GM15510 (cell line): ENCODE measurements around the gene FAM107A.

ENCODE experiments used
- POLR2A ChIP-seq: IDR thresholded peaks from 3 replicates; pipeline ENCODE4 v1.6.1; 2011; ENCODE audit warnings: borderline replicate concordance; ENCODE audit not compliant: insufficient read length; ENCODE audit errors: extremely low read depth

The FAM107A gene

GRCh38 chr3:58537412-58538301, 39.5 kb downstream of the FAM107A start:
- TF ChIP-seq POLR2A, result no peak

- no peak for TF ChIP-seq POLR2A
Observed at GRCh38 chr3:58536501-58537411, 40.4 kb downstream of the FAM107A start, which contains the start of gene ACOX2. ACOX2 (minus strand) TSS chr3:58537190; CDS start chr3:58535106, 2,084 bp downstream.

DNA sequence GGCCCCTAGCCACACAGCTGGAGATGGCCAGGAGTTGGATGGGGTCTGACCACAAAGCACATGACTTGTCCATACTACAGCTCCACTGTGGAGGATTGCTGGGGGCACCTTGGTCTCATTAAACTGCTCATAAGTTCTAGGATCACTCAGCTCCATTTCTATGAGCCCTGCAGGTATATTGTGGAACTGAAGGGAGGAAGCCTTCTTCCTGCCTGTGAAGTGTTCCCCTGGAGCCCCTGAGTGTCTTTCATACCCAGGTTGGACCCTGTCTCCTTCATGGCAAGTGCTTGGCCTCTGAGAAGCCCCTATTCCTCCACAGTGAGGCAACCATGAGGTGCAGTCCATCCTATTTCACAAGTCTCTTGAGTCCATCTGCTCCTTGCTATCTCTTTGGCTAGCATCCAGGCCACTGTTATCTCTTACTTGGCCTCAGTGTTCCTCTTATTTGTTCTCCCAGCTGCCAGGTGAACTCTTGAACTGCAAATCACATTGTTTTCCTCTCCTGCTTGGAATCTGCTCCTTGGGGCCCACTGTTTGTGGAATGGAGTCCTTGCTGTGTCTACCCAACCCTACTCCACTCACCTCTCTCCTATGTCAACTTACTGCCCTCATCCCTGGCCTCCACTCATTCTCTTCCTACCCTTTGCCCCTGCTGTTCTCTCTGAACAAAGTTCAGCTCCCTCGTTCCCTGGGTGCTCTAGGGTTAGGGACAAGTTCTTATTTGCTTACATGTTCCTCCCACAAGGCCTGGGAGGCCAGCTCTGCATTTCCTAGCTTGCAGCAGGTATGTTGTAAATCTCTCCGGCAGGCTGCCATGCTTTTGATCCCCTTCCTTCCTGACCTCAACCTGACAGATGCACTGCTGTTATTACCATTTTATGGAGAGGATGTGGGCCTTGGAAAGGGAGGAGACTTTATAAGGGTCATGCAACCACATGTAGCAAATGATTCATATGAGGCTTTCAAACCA, 41.4 kb downstream of the FAM107A start:
- no peak for TF ChIP-seq POLR2A

DNA sequence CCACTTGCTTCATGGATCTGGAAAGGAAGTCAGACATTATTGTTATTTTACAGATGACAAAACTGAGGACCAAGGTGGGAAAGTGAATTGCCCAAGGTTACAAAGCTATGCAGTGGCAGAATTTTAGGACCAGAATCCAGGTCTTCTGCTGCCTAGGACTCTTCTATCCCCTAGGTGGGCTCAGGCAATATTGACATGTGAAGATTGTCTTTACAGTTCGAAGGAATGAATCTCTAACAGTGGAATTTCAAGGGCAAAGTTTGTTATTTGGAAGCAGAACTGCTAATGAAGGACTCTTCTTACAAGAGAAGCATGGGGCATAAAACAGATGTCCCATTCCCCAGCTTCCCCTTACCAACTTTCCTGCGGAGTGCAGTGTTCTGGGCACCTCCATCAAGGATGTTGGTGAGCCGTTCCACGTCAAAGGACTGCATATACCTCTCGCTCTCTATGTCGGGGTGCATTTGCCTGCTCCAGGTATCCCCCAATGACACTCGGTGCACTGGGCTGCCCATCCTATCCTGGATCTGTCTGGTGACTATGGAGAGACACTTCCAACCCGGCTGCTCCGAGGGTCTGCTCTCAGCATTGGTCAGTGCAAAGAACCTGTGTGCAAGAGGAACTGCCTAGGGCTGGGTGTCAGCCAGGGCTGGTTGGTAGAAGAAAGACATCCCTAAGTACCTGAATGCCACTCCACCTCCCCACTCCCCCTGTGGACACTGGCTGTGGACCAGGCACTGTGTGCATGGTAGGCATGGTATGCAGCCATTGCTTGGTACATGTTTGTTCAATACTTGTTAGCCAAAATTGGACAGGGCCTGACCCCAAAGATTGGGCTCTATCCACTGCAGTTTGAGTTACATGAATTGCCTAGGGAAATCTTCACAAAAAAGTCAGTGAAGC, 42.3 kb downstream of the FAM107A start:
- TF ChIP-seq POLR2A, result no peak

DNA sequence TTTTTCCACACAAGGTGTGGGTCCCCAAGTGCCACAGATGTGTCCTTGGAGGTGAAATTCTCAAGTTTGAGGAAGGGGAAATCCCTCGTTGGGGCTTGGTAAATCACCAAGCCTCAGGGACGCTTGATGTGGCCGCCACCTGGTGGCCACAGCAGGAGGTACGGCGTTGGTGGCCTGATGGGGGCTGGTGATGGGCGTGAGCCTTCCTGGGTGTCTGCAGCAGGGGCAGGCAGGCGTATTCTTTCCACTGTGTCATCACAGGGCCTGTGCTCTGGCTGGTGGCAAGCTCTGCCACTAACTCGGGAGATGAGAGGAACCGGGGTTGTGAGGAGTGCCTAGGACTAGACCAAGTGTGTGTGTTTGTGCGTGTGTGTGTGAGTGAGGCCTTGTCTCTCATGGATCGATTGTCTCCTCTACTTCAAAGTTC, 44.4 kb downstream of the FAM107A start:
- no peak for TF ChIP-seq POLR2A

- TF ChIP-seq POLR2A, result no peak
Observed at GRCh38 chr3:58531956-58532355, 45.2 kb downstream of the FAM107A start.

DNA sequence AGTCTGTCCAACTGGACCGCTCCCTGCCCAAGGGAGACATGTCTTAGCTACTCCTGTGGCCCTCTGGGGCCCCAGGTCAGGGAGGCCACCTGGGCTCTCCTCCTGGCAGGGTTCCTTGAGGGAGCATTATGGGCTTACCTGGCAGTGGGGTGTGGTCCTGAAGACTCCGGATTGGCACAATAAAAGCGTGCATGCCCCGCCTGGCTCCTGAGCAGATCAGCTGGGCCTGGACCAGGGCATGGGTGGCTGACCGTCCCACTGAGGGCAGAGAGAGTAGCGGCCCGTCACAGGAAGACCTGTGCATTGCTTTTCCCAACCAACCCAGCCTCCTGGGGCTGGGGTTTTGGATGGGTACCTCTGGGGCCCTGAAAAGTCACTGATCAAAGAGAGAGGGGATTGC, 45.6 kb downstream of the FAM107A start:
- no peak for TF ChIP-seq POLR2A

DNA sequence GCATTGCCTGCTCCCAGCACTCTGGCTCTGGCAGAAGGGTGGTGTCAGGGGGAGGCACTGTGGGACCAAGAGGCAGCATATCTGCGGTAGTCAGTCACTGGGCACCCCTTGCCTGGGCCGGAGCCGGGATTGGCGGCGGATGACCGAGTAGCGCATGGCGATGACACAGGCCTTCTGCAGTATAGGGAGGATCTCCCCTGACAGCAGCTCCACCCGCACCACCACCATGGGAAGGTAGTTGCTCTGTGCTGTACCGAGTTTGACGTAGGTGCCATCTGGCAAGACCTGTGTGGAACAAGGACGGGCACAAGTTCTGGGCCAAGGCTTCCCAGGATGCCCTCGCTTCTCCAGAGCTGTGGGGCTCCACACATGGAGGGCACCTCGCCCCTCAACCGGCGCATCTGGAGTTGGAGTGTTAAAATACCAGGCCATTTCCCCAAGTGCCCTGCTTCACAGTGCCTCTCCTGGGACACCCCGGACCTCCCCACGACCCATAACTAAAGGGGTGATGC, 46.8 kb downstream of the FAM107A start:
- TF ChIP-seq POLR2A, result no peak

GRCh38 chr3:58529516-58530353, 47.5 kb downstream of the FAM107A start:
- no peak for TF ChIP-seq POLR2A

DNA sequence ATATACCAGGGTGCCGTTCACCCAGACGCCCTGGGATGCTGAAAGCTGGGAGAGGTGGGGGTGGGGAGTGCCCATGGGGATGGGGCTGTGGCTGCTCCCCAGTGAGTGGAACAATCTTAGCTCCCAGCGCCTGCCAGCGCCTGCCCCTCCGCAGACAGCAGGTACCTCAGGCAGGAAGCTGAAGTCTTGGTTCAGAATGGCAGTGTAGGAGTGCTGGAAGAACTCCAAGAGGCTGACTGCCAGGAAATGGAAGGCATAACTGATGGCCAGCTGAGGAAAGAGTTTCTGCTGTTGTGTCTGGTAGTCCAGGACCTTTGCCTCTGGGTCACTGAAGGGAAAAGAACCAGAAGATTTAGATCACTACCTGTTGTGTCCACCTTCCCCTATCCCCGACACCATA, 48.6 kb downstream of the FAM107A start:
- no peak for TF ChIP-seq POLR2A

DNA sequence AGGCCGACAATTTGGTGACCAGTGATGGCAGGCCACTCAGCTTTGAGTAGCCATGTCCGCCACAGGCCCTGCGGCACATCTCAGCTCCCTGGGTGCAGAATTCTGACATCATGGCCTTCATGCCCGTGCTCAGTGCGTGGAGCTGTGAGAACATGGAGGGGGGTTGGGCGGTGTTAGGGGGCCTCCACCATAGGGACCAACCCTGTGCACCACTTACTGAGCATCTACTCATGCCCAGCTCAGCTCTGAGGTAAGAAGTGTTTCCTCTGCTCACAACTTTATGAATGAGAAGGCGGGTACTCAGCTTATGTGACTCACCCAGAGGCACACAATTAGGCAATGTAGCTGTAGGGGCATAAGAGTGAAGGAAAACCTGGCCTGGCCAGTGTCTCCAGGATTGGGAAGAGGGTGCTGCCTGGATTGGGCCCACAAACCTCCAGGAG, 50.7 kb downstream of the FAM107A start:
- TF ChIP-seq POLR2A, result no peak

GRCh38 chr3:58524326-58524888, 52.8 kb downstream of the FAM107A start:
- no peak for TF ChIP-seq POLR2A
